Colonic mucosa (tissue), 4 donors: ENCODE measurements around the gene MED7. TPM values are rescaled to one million over a fixed set of nuclear protein-coding genes. Genes with fewer than 3 reads are reported as not detected.

Experiments
- DNase-seq: peaks from one replicate; pipeline ENCODE4 v3.0.0-alpha.2; 2020
- H3K27ac ChIP-seq: fragments of 200-600 bp; one replicate; pipeline ENCODE4 v1.8.0; 2021
- H3K27me3 ChIP-seq: fragments of 200-600 bp; one replicate; pipeline ENCODE4 v1.8.0; 2021
- H3K36me3 ChIP-seq: fragments of 200-600 bp; one replicate; pipeline ENCODE4 v1.8.0; 2021
- H3K4me1 ChIP-seq: fragments of 200-600 bp; one replicate; pipeline ENCODE4 v1.8.0; 2021; ENCODE audit warnings: mild to moderate bottlenecking
- H3K4me3 ChIP-seq: fragments of 200-600 bp; one replicate; pipeline ENCODE4 v1.8.0; 2021
- H3K9ac ChIP-seq, 2 donors: one replicate each; pipeline ENCODE4 v1.7.0; 2013; ENCODE audit warnings: control low read depth in 2 of 2, low read depth in 2 of 2, low read length in 2 of 2
- H3K9me3 ChIP-seq: fragments of 200-600 bp; one replicate; pipeline ENCODE4 v1.8.0; 2021
- CTCF ChIP-seq: fragments of 200-600 bp; IDR thresholded peaks from one replicate; pipeline ENCODE4 v1.8.0; 2022; ENCODE audit warnings: antibody characterized with exemption, mild to moderate bottlenecking
- intact Hi-C: fragments of 100-400 bp; cut with DNase I; formaldehyde crosslinking; loops from one replicate; pipeline ENCODE4 v1.14.1; 2022
- total RNA-seq, 2 donors: library from RNA; stranded (reverse); fragmentation: NEBNext Ultra II Directional in 1 of 2; extraction: Animal tissue kit (Norgen Biotek cat#: 25700) in 1 of 2; gene quantifications; one replicate each; pipeline ENCODE4 v1.2.1, GENCODE V29; 2021
- donor health status: healthy.
- donor health status: DM: no; HTN: no; CAD: no.
- donor health status: DM: no; HTN: no; CAD: no.

MED7 gene
- total RNA-seq, 2 donors from 2014 or later: 13.9 to 14.9 TPM

GRCh38 chr5:157160001-157160400 lies 17.3 kb upstream of the MED7 start:
- Histone ChIP-seq H3K4me3 (no peak overlapping the region), H3K4me1 (no peaks in the 10 kb centered on the region), H3K27me3 (no peaks in the 10 kb centered on the region), H3K9me3 (no peaks in the 10 kb centered on the region), H3K36me3 (no peaks in the 10 kb centered on the region), H3K27ac (no peak overlapping the region), H3K9ac (no peak overlapping the region)
- no peak for TF ChIP-seq CTCF
- DNase-seq: no peak
- intact Hi-C loops: no loop called here

GRCh38 chr5:157159209-157159751 lies 16.6 kb upstream of the MED7 start:
- H3K27me3 ChIP-seq: no peaks in the 10 kb centered on the region
- no peak overlapping the region for H3K4me3 ChIP-seq
- H3K27ac ChIP-seq: no peak overlapping the region
- H3K9ac ChIP-seq: no peak overlapping the region
- no peaks in the 10 kb centered on the region for H3K36me3 ChIP-seq
- H3K4me1 ChIP-seq: no peaks in the 10 kb centered on the region
- TF ChIP-seq CTCF: no peak
- intact Hi-C loops: no loop called here
- H3K9me3 ChIP-seq: no peaks in the 10 kb centered on the region
- no peak for DNase-seq

DNA sequence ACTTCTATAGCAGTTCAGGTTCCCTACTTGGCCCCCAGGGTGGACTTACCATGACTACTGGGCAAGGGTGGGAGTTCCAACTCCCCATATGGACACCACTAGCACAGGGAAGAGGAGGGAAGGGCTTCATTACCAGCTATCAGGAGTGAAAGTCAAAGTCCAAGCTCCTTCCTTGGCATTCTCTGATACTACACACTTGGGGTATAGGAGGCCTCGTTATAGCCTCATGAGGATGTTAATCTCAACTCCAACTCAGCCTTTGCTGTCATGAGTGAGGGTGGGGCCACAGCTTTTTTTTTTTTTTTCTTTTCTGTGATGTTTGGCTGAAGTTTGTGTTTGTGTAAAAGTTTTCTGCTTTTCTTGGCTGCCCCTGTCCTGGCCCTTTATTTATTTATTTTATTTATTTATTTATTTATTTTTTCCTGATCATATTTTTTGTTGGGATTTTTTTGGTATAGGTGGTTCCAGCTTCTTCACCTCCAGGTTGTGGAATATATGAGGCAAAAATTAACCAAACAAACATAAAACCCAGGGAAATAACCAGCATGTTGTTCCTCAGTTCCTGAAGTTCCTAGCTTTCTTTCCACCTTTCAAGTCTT lies 14.7 kb upstream of the MED7 start:
- Histone ChIP-seq H3K27ac (no peak overlapping the region), H3K27me3 (no peaks in the 10 kb centered on the region), H3K9me3 (no peaks in the 10 kb centered on the region), H3K9ac (no peak overlapping the region), H3K4me3 (no peak overlapping the region), H3K36me3 (no peaks in the 10 kb centered on the region), H3K4me1 (no peaks in the 10 kb centered on the region)
- intact Hi-C loops: no loop called here
- no peak for DNase-seq
- TF ChIP-seq CTCF: no peak

DNA sequence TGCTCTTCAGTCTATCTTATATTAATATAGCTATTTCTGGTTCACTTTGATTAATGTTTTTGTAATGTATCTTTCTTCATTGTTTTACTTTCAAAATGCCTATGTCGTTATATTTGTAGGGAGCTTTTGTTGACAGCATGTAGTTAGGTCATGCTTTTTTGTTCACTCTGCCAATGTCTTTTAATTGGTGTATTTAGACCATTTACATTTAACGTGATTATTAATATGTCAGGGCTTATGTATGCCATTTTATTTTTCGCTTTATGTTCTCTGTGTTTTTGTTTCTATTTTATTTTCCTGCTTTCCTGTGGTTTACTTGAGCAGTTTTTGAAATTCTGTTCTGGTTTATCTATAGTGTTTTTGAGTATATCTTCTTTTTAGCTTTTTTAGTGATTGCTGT lies 12.6 kb upstream of the MED7 start:
- intact Hi-C loops: no loop called here

GRCh38 chr5:157150995-157151394 lies 8.3 kb upstream of the MED7 start:
- H3K4me1 ChIP-seq: no peaks in the 10 kb centered on the region
- no peaks in the 10 kb centered on the region for H3K36me3 ChIP-seq
- no peak overlapping the region for H3K9ac ChIP-seq
- H3K27me3 ChIP-seq: no peaks in the 10 kb centered on the region
- H3K4me3 ChIP-seq: no peak overlapping the region
- intact Hi-C loops: no loop called here
- no peak for DNase-seq
- H3K27ac ChIP-seq: no peak overlapping the region
- no peak for TF ChIP-seq CTCF
- no peaks in the 10 kb centered on the region for H3K9me3 ChIP-seq

More for the DNA sequence above, 12.6 kb upstream of the MED7 start:
- no peaks in the 10 kb centered on the region for H3K4me1 ChIP-seq
- DNase-seq: no peak
- no peaks in the 10 kb centered on the region for H3K9me3 ChIP-seq
- no peak overlapping the region for H3K9ac ChIP-seq
- H3K27me3 ChIP-seq: no peaks in the 10 kb centered on the region
- no peak overlapping the region for H3K4me3 ChIP-seq
- H3K27ac ChIP-seq: no peak overlapping the region
- TF ChIP-seq CTCF: no peak
- H3K36me3 ChIP-seq: no peaks in the 10 kb centered on the region
